Fibroblast of lung (primary cell): ENCODE measurements around the gene PTBP2.
"Not testable (repeated sequence)": the region's sequence is repeated elsewhere in the genome, so short reads cannot be mapped to it uniquely, and the experiment has no call there.

Experiments
- CTCF ChIP-seq, 2 donors: IDR thresholded peaks in 1 of 2; conservative IDR thresholded peaks in 1 of 2; 1 replicate in 1 of 2; 2 replicates in 1 of 2; pipeline ENCODE4 v1.5.1; 2011 to 2012; ENCODE audit warnings: low read length in 2 of 2, control low read depth in 1 of 2, inconsistent platforms in 1 of 2, low read depth in 1 of 2, mild to moderate bottlenecking in 1 of 2
- EZH2 ChIP-seq: IDR thresholded peaks from 2 replicates; pipeline ENCODE4 v1.5.1; 2012; ENCODE audit warnings: low read length, control low read depth, mild to moderate bottlenecking; ENCODE audit errors: missing control alignments

- not testable (repeated sequence) for TF ChIP-seq CTCF (conservative IDR thresholded peaks at IDR 0.05 in 1 of 2, IDR thresholded peaks at IDR 0.05 in 1 of 2; ENCODE audit: low read depth in 1 of 2, low read length in 2 of 2); EZH2
Observed at GRCh38 chr1:96801696-96802095, 80.1 kb downstream of the PTBP2 start.
